Measurements from ENCODE around the gene KCND1. TPM values are rescaled to one million over a fixed set of nuclear protein-coding genes. Genes with fewer than 3 reads are reported as not detected.

The KCND1 gene
- total and polyA plus RNA-seq, 10 donors: 1.5 to 3.7 (median 2.1) TPM

GRCh38 chrX:48942895-48943294 lies 28.7 kb downstream of the KCND1 start:
- no peaks in the 10 kb centered on the region for H3K9me3 ChIP-seq
- peaks cover 0 to 28% (median 0%) of the 10 kb centered on the region in 6 donors for H3K36me3 ChIP-seq
- peaks cover 18 to 91% (median 54%) of the 10 kb centered on the region in 6 donors for H3K4me1 ChIP-seq
- no peak for DNase-seq
- TF ChIP-seq POLR2AphosphoS5 (IDR thresholded peaks at IDR 0.05) (no peak), CTCF (IDR thresholded peaks at IDR 0.05 in 8 of 11, conservative IDR thresholded peaks at IDR 0.05 in 3 of 11) (no peak), POLR2A (IDR thresholded peaks at IDR 0.05) (no peak)
- intact Hi-C loops (cut with DNase I; ENCODE audit: low total_unique reads): loop anchor here (10.0 kb wide), 1 partner anchor 48 kb away; the partner anchor contains the start of genes PQBP1 and TIMM17B
- WGBS, 5 donors: 57 to 88% (median 75%) methylated on average over 2 of the region's 2 CpGs
- H3K27ac ChIP-seq: peak overlapping the region in 5 of 8 donors; percentile 15 to 94 (median 91)
- H3K4me3 ChIP-seq: no peak overlapping the region
- no peaks in the 10 kb centered on the region for H3K27me3 ChIP-seq (replicated peaks in 1 of 7)

DNA sequence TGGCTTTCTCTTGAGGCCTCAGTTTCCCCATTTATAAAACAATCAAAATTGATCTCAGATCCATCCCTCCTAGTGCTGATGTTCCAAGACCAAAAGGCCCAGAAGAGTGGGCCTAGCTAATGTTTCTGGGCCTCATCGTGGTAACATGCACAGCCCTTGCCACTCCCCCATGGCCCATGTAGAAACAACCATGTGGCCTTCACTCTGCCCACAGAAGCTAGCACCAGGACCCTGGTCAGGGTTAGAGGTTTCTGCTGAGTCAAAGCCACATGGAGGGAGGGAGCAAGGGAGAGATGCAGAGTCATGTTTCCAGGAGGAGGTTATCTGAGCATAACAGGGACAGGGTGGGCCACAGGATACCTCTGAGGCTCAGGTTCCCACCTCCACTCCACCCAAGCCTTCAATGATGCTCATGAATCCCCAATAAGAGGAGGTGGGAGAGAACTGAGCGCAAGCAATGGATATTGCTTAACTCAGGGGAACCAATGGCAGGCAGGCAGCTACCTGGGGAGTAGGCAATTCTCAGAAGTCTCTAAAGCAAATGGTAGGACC lies 31.2 kb downstream of the KCND1 start:
- 59 to 100% (median 63%) methylated on average over 1 to 2 of the region's 2 CpGs for WGBS, 5 donors
- no peaks in the 10 kb centered on the region for H3K27me3 ChIP-seq (replicated peaks in 1 of 7)
- peaks cover 0 to 25% (median 0%) of the 10 kb centered on the region in 6 donors for H3K36me3 ChIP-seq
- peak overlapping the region in 1 of 8 donors; percentile 61 for H3K4me3 ChIP-seq
- intact Hi-C loops (cut with DNase I; ENCODE audit: low total_unique reads): loop anchor here (10.0 kb wide), 1 partner anchor 46 kb away; the partner anchor contains the start of genes PQBP1 and TIMM17B
- TF ChIP-seq CTCF (IDR thresholded peaks at IDR 0.05 in 8 of 11, conservative IDR thresholded peaks at IDR 0.05 in 3 of 11) (no peak), POLR2AphosphoS5 (IDR thresholded peaks at IDR 0.05) (no peak), POLR2A (IDR thresholded peaks at IDR 0.05) (no peak)
- no peaks in the 10 kb centered on the region for H3K9me3 ChIP-seq
- peaks cover 28 to 98% (median 71%) of the 10 kb centered on the region in 6 donors for H3K4me1 ChIP-seq
- no peak for DNase-seq
- H3K27ac ChIP-seq: peak overlapping the region in 7 of 8 donors; percentile 80 to 94 (median 90)

- H3K36me3 ChIP-seq: peaks cover 0 to 31% (median 2%) of the 10 kb centered on the region in 6 donors
- DNase-seq: no peak
- WGBS, 5 donors: 22 to 72% (median 27%) methylated on average over 2 to 3 of the region's 3 CpGs
- no peak for TF ChIP-seq POLR2A (IDR thresholded peaks at IDR 0.05)
- peak in 2 of 3 donors; percentile 53 to 75 for TF ChIP-seq POLR2AphosphoS5 (IDR thresholded peaks at IDR 0.05)
- no peak for TF ChIP-seq CTCF (IDR thresholded peaks at IDR 0.05 in 8 of 11, conservative IDR thresholded peaks at IDR 0.05 in 3 of 11)
- H3K4me1 ChIP-seq: peaks cover 27 to 98% (median 77%) of the 10 kb centered on the region in 6 donors
- H3K4me3 ChIP-seq: peak overlapping the region in 1 of 8 donors; percentile 61
- peak overlapping the region; percentile 72 to 94 (median 88) for H3K27ac ChIP-seq
- no peaks in the 10 kb centered on the region for H3K9me3 ChIP-seq
- H3K27me3 ChIP-seq (replicated peaks in 1 of 7): no peaks in the 10 kb centered on the region
- intact Hi-C loops (cut with DNase I; ENCODE audit: low total_unique reads): loop anchor here (10.0 kb wide), 1 partner anchor 45 kb away; the partner anchor contains the start of genes PQBP1 and TIMM17B
Measured at GRCh38 chrX:48939524-48940228, 32.0 kb downstream of the KCND1 start.

Measured in spleen (tissue), 11 donors.